HCT116 (cell line): ENCODE data around the gene GPC4. TPM values are rescaled to one million over a fixed set of nuclear protein-coding genes. Genes with fewer than 3 reads are reported as not detected.

Source experiments
- ATAC-seq: fragments of 200-7000 bp; cut with Tn5 transposase; 2 replicates; pipeline ENCODE4 v1.9.1; 2020; ENCODE audit warnings: mild to moderate bottlenecking, moderate library complexity
- BruUV-seq: library from RNA; stranded (reverse); fragments of 400-500 nt; replicated peaks from 2 replicates; lab custom pipeline; 2021; lab: Mats Ljungman, UMichigan
- CTCF ChIA-PET: fragments of 300-600 bp; sonication (Branson Sonifier 250); formaldehyde crosslinking; loops from one replicate; lab custom pipeline; 2021; ENCODE audit warnings: antibody characterized with exemption; lab: Charles Lee
- POLR2A ChIA-PET: fragments of 300-600, 350-600 bp; sonication (Branson Sonifier 250); formaldehyde crosslinking; loops from one replicate; lab custom pipeline; 2021; ENCODE audit warnings: antibody characterized with exemption; lab: Charles Lee
- RAD21 ChIA-PET, 2 experiments: fragments of 300-600 bp; sonication (Branson Sonifier 250); formaldehyde crosslinking; loops; one replicate each; lab custom pipeline; 2023; ENCODE audit warnings: low total read pairs in 2 of 2; ENCODE audit not compliant: uncharacterized antibody in 2 of 2, unreplicated experiment in 2 of 2, low non-redundant PET in 1 of 2; lab: Charles Lee
- DNase-seq: peaks from one replicate; pipeline ENCODE4 v3.0.0-alpha.2; 2010; ENCODE audit warnings: low read depth, low spot score
- H2AFZ ChIP-seq: fragments of 200-600 bp; shearing (Covaris generic), sonication (generic); 2 replicates; pipeline ENCODE4 v1.6.1; 2017; ENCODE audit warnings: low read depth, mixed run types, mixed read lengths, antibody characterized with exemption, low read length; ENCODE audit not compliant: poor library complexity, severe bottlenecking
- H3K27ac ChIP-seq: 2 replicates; pipeline ENCODE4 v1.5.1; 2012; ENCODE audit warnings: low read depth, low read length
- H3K27me3 ChIP-seq: fragments of 200-600 bp; sonication (generic); 2 replicates; pipeline ENCODE4 v1.6.1; 2016; ENCODE audit warnings: mixed run types, low read length, mixed read lengths; ENCODE audit not compliant: insufficient read depth
- H3K36me3 ChIP-seq, 2 experiments: fragments of 200-500 bp in 1 of 2; fragments of 200-600 bp in 1 of 2; sonication (Bioruptor generic) in 1 of 2; sonication (generic) in 1 of 2; 2 replicates each; pipeline versions ENCODE4 v1.5.1 to v1.6.1; 2014 to 2016; ENCODE audit warnings: low read length in 2 of 2, inconsistent platforms in 1 of 2, mixed read lengths in 1 of 2, mixed run types in 1 of 2; ENCODE audit not compliant: insufficient read depth in 2 of 2, control insufficient read depth in 1 of 2
- H3K4me1 ChIP-seq, 2 experiments: fragments of 200-600 bp in 1 of 2; sonication (generic) in 1 of 2; 2 replicates each; pipeline versions ENCODE4 v1.5.1 to v1.6.1; 2012 to 2017; ENCODE audit warnings: low read length in 2 of 2, inconsistent platforms in 1 of 2, mild to moderate bottlenecking in 1 of 2, mixed read lengths in 1 of 2, mixed run types in 1 of 2, moderate library complexity in 1 of 2; ENCODE audit not compliant: insufficient read depth in 2 of 2, control insufficient read depth in 1 of 2
- H3K4me2 ChIP-seq: fragments of 200-600 bp; sonication (generic); 2 replicates; pipeline ENCODE4 v1.6.1; 2017; ENCODE audit warnings: mixed run types, low read length, mixed read lengths
- H3K4me3 ChIP-seq, 2 experiments: fragments of 200-600 bp in 1 of 2; sonication (generic) in 1 of 2; replicated peaks in 1 of 2; 2 replicates each; pipeline ENCODE4 v1.5.1; 2011 to 2016; ENCODE audit warnings: low read length in 2 of 2, control low read depth in 1 of 2, low read depth in 1 of 2, mild to moderate bottlenecking in 1 of 2, mixed read lengths in 1 of 2, mixed run types in 1 of 2
- H3K79me2 ChIP-seq: fragments of 200-600 bp; sonication (generic); 2 replicates; pipeline ENCODE4 v1.6.1; 2017; ENCODE audit warnings: mild to moderate bottlenecking, mixed run types, low read length, moderate library complexity, mixed read lengths; ENCODE audit not compliant: insufficient read depth
- H3K9ac ChIP-seq: fragments of 200-600 bp; sonication (generic); 2 replicates; pipeline ENCODE4 v1.6.1; 2016; ENCODE audit warnings: low read length, mixed read lengths
- H3K9me2 ChIP-seq: fragments of 200-600 bp; sonication (generic), shearing (Covaris generic); 2 replicates; pipeline ENCODE4 v1.6.1; 2017; ENCODE audit warnings: mixed run types, mild to moderate bottlenecking, moderate library complexity; ENCODE audit not compliant: insufficient read depth
- H3K9me3 ChIP-seq, 2 experiments: fragments of 200-500 bp in 1 of 2; fragments of 200-600 bp in 1 of 2; sonication (Bioruptor generic) in 1 of 2; sonication (generic) in 1 of 2; 2 replicates each; pipeline ENCODE4 v1.6.1; 2014 to 2017; ENCODE audit warnings: low read length in 2 of 2, mixed read lengths in 2 of 2, inconsistent platforms in 1 of 2, low read depth in 1 of 2, mild to moderate bottlenecking in 1 of 2, mixed run types in 1 of 2, moderate library complexity in 1 of 2; ENCODE audit not compliant: control insufficient read depth in 1 of 2, insufficient read depth in 1 of 2
- H4K20me1 ChIP-seq: fragments of 200-600 bp; sonication (generic), shearing (Covaris generic); 2 replicates; pipeline ENCODE4 v1.6.1; 2017; ENCODE audit warnings: mixed run types, mild to moderate bottlenecking, moderate library complexity; ENCODE audit not compliant: insufficient read depth
- ATF3 ChIP-seq: IDR thresholded peaks from 2 replicates; pipeline ENCODE4 v1.6.1; 2012
- CEBPB ChIP-seq: IDR thresholded peaks from 2 replicates; pipeline ENCODE4 v1.6.1; 2012; ENCODE audit warnings: low read depth
- CTCF ChIP-seq, 3 experiments: fragments of 200-600 bp in 1 of 3; sonication (generic) in 1 of 3; IDR thresholded peaks in 2 of 3; conservative IDR thresholded peaks in 1 of 3; 2 replicates each; pipeline ENCODE4 v1.5.1; 2012 to 2017; ENCODE audit warnings: low read depth in 2 of 3, low read length in 2 of 3, antibody characterized with exemption in 1 of 3, borderline replicate concordance in 1 of 3, control low read depth in 1 of 3, mild to moderate bottlenecking in 1 of 3, mixed read lengths in 1 of 3, mixed run types in 1 of 3, moderate library complexity in 1 of 3; ENCODE audit not compliant: insufficient read depth in 1 of 3
- EGR1 ChIP-seq: IDR thresholded peaks from 2 replicates; pipeline ENCODE4 v1.6.1; 2012; ENCODE audit warnings: low read depth
- ELF1 ChIP-seq: IDR thresholded peaks from 2 replicates; pipeline ENCODE4 v1.6.1; 2012; ENCODE audit warnings: low read depth, borderline replicate concordance
- EZH2phosphoT487 ChIP-seq: fragments of 200-600 bp; IDR thresholded peaks from 2 replicates; pipeline ENCODE4 v1.6.1; 2018; ENCODE audit warnings: antibody characterized with exemption, borderline replicate concordance
- FOSL1 ChIP-seq: IDR thresholded peaks from 2 replicates; pipeline ENCODE4 v1.6.1; 2012; ENCODE audit warnings: low read depth
- JUND ChIP-seq: IDR thresholded peaks from 2 replicates; pipeline ENCODE4 v1.6.1; 2012
- POLR2A ChIP-seq: IDR thresholded peaks from 2 replicates; pipeline ENCODE4 v1.7.0; 2011; ENCODE audit warnings: borderline replicate concordance; ENCODE audit not compliant: insufficient read depth, insufficient read length; ENCODE audit errors: extremely low read depth
- POLR2AphosphoS5 ChIP-seq: IDR thresholded peaks from 2 replicates; pipeline ENCODE4 v1.6.1; 2011; ENCODE audit warnings: mild to moderate bottlenecking, low read depth, low read length, moderate library complexity
- RAD21 ChIP-seq: IDR thresholded peaks from 2 replicates; pipeline ENCODE4 v1.6.1; 2012; ENCODE audit warnings: low read depth, mild to moderate bottlenecking
- REST ChIP-seq: IDR thresholded peaks from 2 replicates; pipeline ENCODE4 v1.6.1; 2012; ENCODE audit warnings: low read depth
- SIN3A ChIP-seq: IDR thresholded peaks from 2 replicates; pipeline ENCODE4 v1.6.1; 2012; ENCODE audit warnings: low read depth
- SRF ChIP-seq: IDR thresholded peaks from 2 replicates; pipeline ENCODE4 v1.6.1; 2012; ENCODE audit warnings: low read depth
- TCF7L2 ChIP-seq: IDR thresholded peaks from 2 replicates; pipeline ENCODE4 v1.7.0; 2011; ENCODE audit warnings: borderline replicate concordance, inconsistent platforms; ENCODE audit not compliant: insufficient read depth, insufficient read length; ENCODE audit errors: extremely low read depth
- YY1 ChIP-seq: IDR thresholded peaks from 2 replicates; pipeline ENCODE4 v1.6.1; 2011; ENCODE audit warnings: low read length, low read depth, moderate library complexity, mild to moderate bottlenecking; ENCODE audit not compliant: insufficient replicate concordance; ENCODE audit errors: extremely low read depth
- ZFX ChIP-seq: fragments of 450-650 bp; IDR thresholded peaks from 2 replicates; pipeline ENCODE4 v1.6.1; 2017
- ZNF274 ChIP-seq: fragments of 200-500 bp; sonication (Bioruptor generic); IDR thresholded peaks from 2 replicates; pipeline ENCODE4 v1.6.1; 2014; ENCODE audit warnings: mild to moderate bottlenecking, low read depth, low read length, inconsistent platforms
- intact Hi-C: fragments of 100-400 bp; cut with micrococcal nuclease; formaldehyde crosslinking; loops from 2 replicates; pipeline ENCODE4 v1.10.0; 2022
- total RNA-seq: library from RNA; stranded (reverse); gene quantifications from one replicate; pipeline ENCODE4 v1.2.1, GENCODE V29; 2021; ENCODE audit not compliant: unreplicated experiment
- TF ChIP-seq, protein P1 (sequence below): IDR thresholded peaks from 2 replicates; pipeline ENCODE4 v1.6.1; 2012
- TF ChIP-seq, protein P2 (sequence below): IDR thresholded peaks from 2 replicates; pipeline ENCODE4 v1.6.1; 2011; ENCODE audit warnings: mild to moderate bottlenecking, low read length, moderate library complexity; ENCODE audit not compliant: insufficient replicate concordance; ENCODE audit errors: extremely low read depth

GPC4 gene
- total RNA-seq, 1 experiment from 2014 or later, result 9.7 TPM

DNA sequence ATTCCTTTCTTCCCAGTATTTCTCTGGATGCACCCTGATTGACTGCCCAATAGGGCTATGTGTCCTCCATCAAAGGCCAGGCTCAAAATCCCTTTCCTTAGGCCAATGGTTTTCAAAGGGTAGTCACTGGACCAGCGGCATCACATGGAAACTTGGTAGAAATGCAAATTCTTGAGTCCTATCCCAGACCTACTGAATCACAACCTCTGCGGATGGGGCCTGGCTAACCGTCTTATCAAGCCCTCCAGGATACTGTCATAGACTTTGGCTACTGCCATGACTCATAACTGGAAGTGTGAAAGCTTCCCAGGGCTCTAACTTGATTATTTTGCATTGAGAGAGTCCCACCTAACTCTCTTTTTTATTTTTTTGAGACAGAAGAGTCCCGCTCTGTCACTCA, 125.2 kb downstream of the GPC4 start:
- TF ChIP-seq JUND, result no peak
- TF ChIP-seq CEBPB, result no peak
- TF ChIP-seq SIN3A, result no peak
- TF ChIP-seq REST, result no peak
- no peak for TF ChIP-seq TCF7L2
- TF ChIP-seq, protein P1, sequence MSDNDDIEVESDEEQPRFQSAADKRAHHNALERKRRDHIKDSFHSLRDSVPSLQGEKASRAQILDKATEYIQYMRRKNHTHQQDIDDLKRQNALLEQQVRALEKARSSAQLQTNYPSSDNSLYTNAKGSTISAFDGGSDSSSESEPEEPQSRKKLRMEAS, result no peak
- TF ChIP-seq EZH2phosphoT487, result no peak
- no peak for TF ChIP-seq ELF1
- TF ChIP-seq FOSL1, result no peak
- TF ChIP-seq ZNF274, result no peak
- no peak for TF ChIP-seq SRF
- TF ChIP-seq EGR1, result no peak
- no peak for TF ChIP-seq ATF3
- no peak for TF ChIP-seq RAD21
- TF ChIP-seq ZFX, result no peak
- no peak for TF ChIP-seq CTCF (IDR thresholded peaks at IDR 0.05 in 2 of 3, conservative IDR thresholded peaks at IDR 0.05 in 1 of 3; ENCODE audit: borderline replicate concordance in 1 of 3, insufficient read depth in 1 of 3, low read depth in 2 of 3, low read length in 2 of 3)
- TF ChIP-seq, protein P2, sequence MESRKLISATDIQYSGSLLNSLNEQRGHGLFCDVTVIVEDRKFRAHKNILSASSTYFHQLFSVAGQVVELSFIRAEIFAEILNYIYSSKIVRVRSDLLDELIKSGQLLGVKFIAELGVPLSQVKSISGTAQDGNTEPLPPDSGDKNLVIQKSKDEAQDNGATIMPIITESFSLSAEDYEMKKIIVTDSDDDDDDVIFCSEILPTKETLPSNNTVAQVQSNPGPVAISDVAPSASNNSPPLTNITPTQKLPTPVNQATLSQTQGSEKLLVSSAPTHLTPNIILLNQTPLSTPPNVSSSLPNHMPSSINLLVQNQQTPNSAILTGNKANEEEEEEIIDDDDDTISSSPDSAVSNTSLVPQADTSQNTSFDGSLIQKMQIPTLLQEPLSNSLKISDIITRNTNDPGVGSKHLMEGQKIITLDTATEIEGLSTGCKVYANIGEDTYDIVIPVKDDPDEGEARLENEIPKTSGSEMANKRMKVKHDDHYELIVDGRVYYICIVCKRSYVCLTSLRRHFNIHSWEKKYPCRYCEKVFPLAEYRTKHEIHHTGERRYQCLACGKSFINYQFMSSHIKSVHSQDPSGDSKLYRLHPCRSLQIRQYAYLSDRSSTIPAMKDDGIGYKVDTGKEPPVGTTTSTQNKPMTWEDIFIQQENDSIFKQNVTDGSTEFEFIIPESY, result no peak
- TF ChIP-seq POLR2AphosphoS5, result no peak
- no peak for TF ChIP-seq POLR2A
- TF ChIP-seq YY1, result no peak
- BruUV-seq, result no TSS peak
- Histone ChIP-seq H3K27ac (no peak overlapping the region), H4K20me1 (no peaks in the 10 kb centered on the region), H3K4me3 (no peak overlapping the region), H3K4me1 (no peaks in the 10 kb centered on the region), H2AFZ (no peak overlapping the region), H3K36me3 (no peaks in the 10 kb centered on the region), H3K4me2 (no peak overlapping the region), H3K9me2 (no peaks in the 10 kb centered on the region), H3K9me3 (no peaks in the 10 kb centered on the region), H3K9ac (no peak overlapping the region), H3K79me2 (no peaks in the 10 kb centered on the region), H3K27me3 (no peaks in the 10 kb centered on the region)
- ChIA-PET POLR2A (no interaction called here), CTCF (no interaction called here), RAD21 (no interaction called here)
- intact Hi-C loops, result no loop called here
- DNase-seq, result no peak
- ATAC-seq, result no peak
